Endothelial cell of umbilical vein (primary cell): Measurements from ENCODE around the gene DHCR7. TPM values are rescaled to one million over a fixed set of nuclear protein-coding genes. Genes with fewer than 3 reads are reported as not detected.

ENCODE experiments used
- BruUV-seq: library from RNA; stranded (reverse); fragments of 400-500 nt; replicated peaks from 2 replicates; lab custom pipeline; 2021; lab: Mats Ljungman, UMichigan
- CTCF ChIA-PET: fragments of 300-600, 350-600 bp; sonication (Branson Sonifier 250); formaldehyde crosslinking; loops from one replicate; lab custom pipeline; 2021; ENCODE audit warnings: antibody characterized with exemption, inconsistent platforms; lab: Charles Lee
- POLR2A ChIA-PET: fragments of 300-600, 350-600 bp; sonication (Branson Sonifier 250); formaldehyde crosslinking; loops from one replicate; lab custom pipeline; 2021; ENCODE audit warnings: antibody characterized with exemption, inconsistent platforms; lab: Charles Lee
- DNase-seq: peaks from one replicate; pipeline ENCODE4 v3.0.0-alpha.2; 2011; ENCODE audit warnings: low read depth, low spot score
- FAIRE-seq: peaks from 2 replicates; lab custom pipeline; 2011; peaks lifted over from hg19 to GRCh38; lab: Jason Lieb, UNC
- H2AFZ ChIP-seq: 2 replicates; pipeline ENCODE4 v1.6.0; 2012; ENCODE audit warnings: low read depth, low read length, control low read depth, inconsistent platforms
- H3K27ac ChIP-seq: 2 replicates; pipeline ENCODE4 v1.5.1; 2011; ENCODE audit warnings: low read depth, mild to moderate bottlenecking, control low read depth, low read length, moderate library complexity; ENCODE audit not compliant: insufficient read depth
- H3K27me3 ChIP-seq, 2 experiments: 2 replicates each; pipeline versions ENCODE4 v1.6.0 to v1.6.1; 2011; ENCODE audit warnings: low read length in 2 of 2, mixed read lengths in 1 of 2; ENCODE audit not compliant: control insufficient read depth in 2 of 2, insufficient read depth in 2 of 2
- H3K36me3 ChIP-seq, 2 experiments: 2 replicates in 1 of 2; 3 replicates in 1 of 2; pipeline ENCODE4 v1.5.1; 2011; ENCODE audit warnings: low read length in 2 of 2, mild to moderate bottlenecking in 1 of 2, moderate library complexity in 1 of 2; ENCODE audit not compliant: control insufficient read depth in 2 of 2, insufficient read depth in 2 of 2; ENCODE audit errors: extremely low read depth in 1 of 2
- H3K4me1 ChIP-seq: 3 replicates; pipeline ENCODE4 v1.5.1; 2011; ENCODE audit warnings: mild to moderate bottlenecking, low read length; ENCODE audit not compliant: control insufficient read depth, insufficient read depth; ENCODE audit errors: extremely low read depth
- H3K4me2 ChIP-seq: 2 replicates; pipeline ENCODE4 v1.6.1; 2011; ENCODE audit warnings: low read length, control low read depth, mixed read lengths; ENCODE audit not compliant: insufficient read depth
- H3K4me3 ChIP-seq, 3 experiments: fragments of 200-600 bp in 1 of 3; sonication (generic), shearing (Covaris generic) in 1 of 3; replicated peaks in 1 of 3; 2 replicates each; pipeline ENCODE4 v1.5.1; 2011 to 2016; ENCODE audit warnings: control low read depth in 3 of 3, low read length in 3 of 3, mild to moderate bottlenecking in 2 of 3, inconsistent platforms in 1 of 3, low read depth in 1 of 3, moderate library complexity in 1 of 3; ENCODE audit not compliant: insufficient read depth in 1 of 3
- H3K79me2 ChIP-seq: 2 replicates; pipeline ENCODE4 v1.6.0; 2012; ENCODE audit warnings: low read length, inconsistent platforms; ENCODE audit not compliant: control insufficient read depth, insufficient read depth
- H3K9ac ChIP-seq: replicated peaks from 2 replicates; pipeline ENCODE3; 2011; ENCODE audit warnings: low read length, control low read depth; ENCODE audit not compliant: insufficient read depth; ENCODE audit errors: extremely low read depth
- H3K9me1 ChIP-seq: replicated peaks from 3 replicates; pipeline ENCODE4 v1.6.0; 2011; ENCODE audit warnings: mild to moderate bottlenecking, low read length; ENCODE audit not compliant: control insufficient read depth, insufficient read depth; ENCODE audit errors: extremely low read depth
- H3K9me3 ChIP-seq: replicated peaks from 2 replicates; pipeline ENCODE4 v1.5.1; 2012; ENCODE audit warnings: low read length, inconsistent platforms; ENCODE audit not compliant: control insufficient read depth, insufficient read depth
- H4K20me1 ChIP-seq: replicated peaks from 2 replicates; pipeline ENCODE3; 2011; ENCODE audit warnings: mild to moderate bottlenecking, low read length; ENCODE audit not compliant: control insufficient read depth, insufficient read depth; ENCODE audit errors: extremely low read depth
- EZH2 ChIP-seq: IDR thresholded peaks from 2 replicates; pipeline ENCODE4 v1.6.1; 2012; ENCODE audit warnings: borderline replicate concordance, low read depth, mild to moderate bottlenecking, moderate library complexity, low read length, inconsistent platforms; ENCODE audit not compliant: severe bottlenecking
- FOS ChIP-seq: IDR thresholded peaks from 2 replicates; pipeline ENCODE4 v1.6.1; 2011; ENCODE audit warnings: mild to moderate bottlenecking, low read length, moderate library complexity, borderline replicate concordance; ENCODE audit not compliant: insufficient read depth
- GATA2 ChIP-seq: IDR thresholded peaks from 2 replicates; pipeline ENCODE4 v1.7.0; 2011; ENCODE audit warnings: low read depth, mild to moderate bottlenecking, moderate library complexity, mixed read lengths, low read length; ENCODE audit not compliant: insufficient read length, insufficient read depth
- JUN ChIP-seq: IDR thresholded peaks from 2 replicates; pipeline ENCODE4 v1.6.1; 2011; ENCODE audit warnings: borderline replicate concordance, low read depth; ENCODE audit not compliant: insufficient read length, insufficient read depth
- MYC ChIP-seq: IDR thresholded peaks from one replicate; pipeline ENCODE4 v1.6.1; 2011; ENCODE audit warnings: mild to moderate bottlenecking, low read depth, low read length
- POLR2A ChIP-seq: IDR thresholded peaks from 2 replicates; pipeline ENCODE4 v1.6.1; 2012; ENCODE audit warnings: low read depth, mild to moderate bottlenecking, control low read depth, low read length
- POLR2AphosphoS5 ChIP-seq: IDR thresholded peaks from 2 replicates; pipeline ENCODE4 v1.6.1; 2012; ENCODE audit warnings: low read depth, mild to moderate bottlenecking, control low read depth, low read length, moderate library complexity; ENCODE audit not compliant: insufficient read depth
- dilution Hi-C: fragments of 300-500 bp; cut with MboI; formaldehyde crosslinking; loops from one replicate; pipeline ENCODE4 v1.15.0; 2019; ENCODE audit warnings: low sequenced_read_pairs; ENCODE audit not compliant: extremely low pct_ligation_motif_present
- intact Hi-C: fragments of 100-400 bp; cut with micrococcal nuclease; formaldehyde crosslinking; loops from one replicate; pipeline ENCODE4 v1.10.0; 2022
- polyA plus RNA-seq, 4 experiments: library from polyadenylated mRNA; depleted of rRNA in 3 of 4; stranded (reverse) in 3 of 4; unstranded in 1 of 4; fragments of >200 nt; gene quantifications; 2 replicates each; pipeline versions ENCODE4 v1.2.1 to v1.2.3, GENCODE V29; 2011 to 2012; ENCODE audit warnings: missing spikeins in 1 of 4
- total RNA-seq: library from RNA; stranded (reverse); gene quantifications from 2 replicates; pipeline ENCODE4 v1.2.3, GENCODE V29; 2021
- TF ChIP-seq, protein P1 (sequence below), 2 donors: IDR thresholded peaks; 1 replicate in 1 of 2; 2 replicates in 1 of 2; pipeline ENCODE4 v1.5.1; 2011; ENCODE audit warnings: low read length in 2 of 2, mild to moderate bottlenecking in 2 of 2, moderate library complexity in 2 of 2, control low read depth in 1 of 2, inconsistent platforms in 1 of 2, low read depth in 1 of 2; ENCODE audit not compliant: insufficient read depth in 1 of 2; ENCODE audit errors: extremely low read depth in 1 of 2
- TF ChIP-seq, protein P2 (sequence below): IDR thresholded peaks from 2 replicates; pipeline ENCODE4 v1.6.1; 2011; ENCODE audit not compliant: insufficient read depth, insufficient read length

The DHCR7 gene
- total and polyA plus RNA-seq, 2 donors (not counting 3 experiments of a cell fraction or from before 2014, with no cell fraction given) = 171 to 175 TPM

DNA sequence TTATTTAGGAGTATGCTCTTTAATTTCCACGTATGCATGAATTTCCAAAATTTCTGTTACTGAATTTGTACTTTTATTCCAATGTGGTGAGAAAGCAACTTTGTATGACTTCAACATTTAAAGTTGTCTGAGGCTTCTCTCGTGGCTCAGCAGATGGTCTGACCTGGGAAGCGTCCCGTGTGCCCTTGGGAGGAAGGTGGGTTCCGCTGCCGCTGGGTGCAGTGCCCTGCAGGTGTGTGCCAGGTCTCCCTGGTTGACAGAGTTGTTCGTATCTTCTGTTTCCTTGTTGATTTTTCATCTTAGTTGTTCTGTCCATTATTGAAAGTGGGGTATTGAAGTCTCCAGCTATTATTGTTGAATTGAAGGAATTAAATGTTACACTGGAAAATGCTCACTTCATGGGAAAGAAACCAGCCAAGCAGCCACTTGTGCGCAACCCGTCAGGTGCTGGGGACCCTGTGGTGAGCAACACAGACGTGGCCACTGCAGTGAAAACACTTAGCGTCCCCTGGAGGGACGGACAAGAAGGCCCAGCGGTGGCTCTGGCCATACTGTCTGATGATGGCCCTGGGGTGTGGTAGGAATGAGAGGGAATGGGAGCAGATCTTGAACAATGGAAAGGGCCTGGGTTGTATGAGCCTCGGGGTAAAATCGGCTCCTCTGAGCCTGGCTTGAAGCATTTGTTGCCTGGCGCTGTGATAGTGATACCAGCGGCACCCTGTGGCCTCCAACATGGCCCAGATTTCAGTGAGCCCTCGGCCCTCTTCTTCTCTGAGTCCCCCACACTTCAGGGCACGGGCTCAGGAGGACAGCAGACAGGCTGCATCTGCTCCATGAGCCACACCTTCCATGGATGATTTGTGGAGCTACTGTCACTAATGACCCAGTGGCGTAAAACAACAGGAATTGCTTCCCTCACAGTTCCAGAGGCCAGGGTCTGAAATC lies 47.4 kb upstream of the DHCR7 start:
- H3K9ac ChIP-seq = no peak overlapping the region
- DNase-seq (no peak), FAIRE-seq (no peak)
- H2AFZ ChIP-seq = no peak overlapping the region
- H3K36me3 ChIP-seq = peaks cover 12 to 36% of the 10 kb centered on the region in 2 experiments
- no peaks in the 10 kb centered on the region for H3K27me3 ChIP-seq
- H3K4me3 ChIP-seq = no peak overlapping the region
- intact Hi-C loops = no loop called here
- dilution Hi-C loops = no loop called here
- no peak overlapping the region for H3K4me2 ChIP-seq
- no peaks in the 10 kb centered on the region for H4K20me1 ChIP-seq
- ChIA-PET POLR2A (no interaction called here), CTCF (interaction anchor here (1.1 to 2.8 kb wide), 2 partner anchors 12 to 68 kb away, joined by 3 to 11 read pairs; no protein-coding TSS in a partner anchor)
- no TSS peak for BruUV-seq
- no peak overlapping the region for H3K27ac ChIP-seq
- no peaks in the 10 kb centered on the region for H3K9me1 ChIP-seq
- TF ChIP-seq, protein P1, sequence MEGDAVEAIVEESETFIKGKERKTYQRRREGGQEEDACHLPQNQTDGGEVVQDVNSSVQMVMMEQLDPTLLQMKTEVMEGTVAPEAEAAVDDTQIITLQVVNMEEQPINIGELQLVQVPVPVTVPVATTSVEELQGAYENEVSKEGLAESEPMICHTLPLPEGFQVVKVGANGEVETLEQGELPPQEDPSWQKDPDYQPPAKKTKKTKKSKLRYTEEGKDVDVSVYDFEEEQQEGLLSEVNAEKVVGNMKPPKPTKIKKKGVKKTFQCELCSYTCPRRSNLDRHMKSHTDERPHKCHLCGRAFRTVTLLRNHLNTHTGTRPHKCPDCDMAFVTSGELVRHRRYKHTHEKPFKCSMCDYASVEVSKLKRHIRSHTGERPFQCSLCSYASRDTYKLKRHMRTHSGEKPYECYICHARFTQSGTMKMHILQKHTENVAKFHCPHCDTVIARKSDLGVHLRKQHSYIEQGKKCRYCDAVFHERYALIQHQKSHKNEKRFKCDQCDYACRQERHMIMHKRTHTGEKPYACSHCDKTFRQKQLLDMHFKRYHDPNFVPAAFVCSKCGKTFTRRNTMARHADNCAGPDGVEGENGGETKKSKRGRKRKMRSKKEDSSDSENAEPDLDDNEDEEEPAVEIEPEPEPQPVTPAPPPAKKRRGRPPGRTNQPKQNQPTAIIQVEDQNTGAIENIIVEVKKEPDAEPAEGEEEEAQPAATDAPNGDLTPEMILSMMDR (IDR thresholded peaks at IDR 0.05; ENCODE audit: extremely low read depth in 1 of 2, insufficient read depth in 1 of 2, low read depth in 1 of 2, low read length in 2 of 2) = no peak
- no peak for TF ChIP-seq POLR2AphosphoS5
- no peak for TF ChIP-seq MYC
- no peak for TF ChIP-seq FOS
- no peak for TF ChIP-seq GATA2
- no peak for TF ChIP-seq JUN
- TF ChIP-seq POLR2A = no peak
- TF ChIP-seq, protein P2, sequence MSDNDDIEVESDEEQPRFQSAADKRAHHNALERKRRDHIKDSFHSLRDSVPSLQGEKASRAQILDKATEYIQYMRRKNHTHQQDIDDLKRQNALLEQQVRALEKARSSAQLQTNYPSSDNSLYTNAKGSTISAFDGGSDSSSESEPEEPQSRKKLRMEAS = no peak
- no peak for TF ChIP-seq EZH2
- no peaks in the 10 kb centered on the region for H3K9me3 ChIP-seq
- no peaks in the 10 kb centered on the region for H3K4me1 ChIP-seq
- H3K79me2 ChIP-seq = no peaks in the 10 kb centered on the region
